PC-9 (cell line): ENCODE data around the gene MSH5. TPM values are rescaled to one million over a fixed set of nuclear protein-coding genes. Genes with fewer than 3 reads are reported as not detected.
"Not testable (repeated sequence)": the region's sequence is repeated elsewhere in the genome, so short reads cannot be mapped to it uniquely, and the experiment has no call there.

Experiments used
- BruUV-seq: library from RNA; stranded (reverse); fragments of 400-500 nt; replicated peaks from 2 replicates; lab custom pipeline; 2021; lab: Mats Ljungman, UMichigan
- CTCF ChIA-PET: fragments of 300-600 bp; sonication (Branson Sonifier 250); formaldehyde crosslinking; loops from one replicate; lab custom pipeline; 2022; ENCODE audit warnings: antibody characterized with exemption; lab: Charles Lee
- POLR2A ChIA-PET: fragments of 300-600 bp; sonication (Branson Sonifier 250); formaldehyde crosslinking; loops from one replicate; lab custom pipeline; 2022; ENCODE audit warnings: antibody characterized with exemption; ENCODE audit not compliant: unreplicated experiment; lab: Charles Lee
- DNase-seq, 2 experiments: peaks; one replicate each; pipeline versions ENCODE4 v3.0.0 to v3.0.0-alpha.2; 2015 to 2022; ENCODE audit warnings: mixed read lengths in 1 of 2
- H2AFZ ChIP-seq: fragments of 200-600 bp; sonication (generic); 2 replicates; pipeline ENCODE4 v1.8.1; 2017; ENCODE audit warnings: antibody characterized with exemption
- H3F3A ChIP-seq: fragments of 200-600 bp; sonication (generic); 2 replicates; pipeline ENCODE4 v1.8.1; 2017; ENCODE audit warnings: antibody characterized with exemption, mild to moderate bottlenecking, low read depth; ENCODE audit not compliant: insufficient read depth
- H3K27ac ChIP-seq: fragments of 200-600 bp; sonication (generic); 2 replicates; pipeline ENCODE4 v1.6.1; 2016; ENCODE audit warnings: mixed run types
- H3K27me3 ChIP-seq: fragments of 200-600 bp; sonication (generic); 2 replicates; pipeline ENCODE4 v1.6.1; 2016; ENCODE audit warnings: low read depth, mixed run types; ENCODE audit not compliant: insufficient read depth
- H3K36me3 ChIP-seq: fragments of 200-600 bp; sonication (generic); 2 replicates; pipeline ENCODE4 v1.6.1; 2016; ENCODE audit warnings: low read depth, mixed run types
- H3K4me1 ChIP-seq: fragments of 200-600 bp; sonication (generic); replicated peaks from 2 replicates; pipeline ENCODE4 v1.6.1; 2016; ENCODE audit warnings: mixed run types; ENCODE audit not compliant: insufficient read depth
- H3K4me2 ChIP-seq: fragments of 200-600 bp; sonication (generic); 2 replicates; pipeline ENCODE4 v1.6.1; 2017; ENCODE audit warnings: mixed run types
- H3K4me3 ChIP-seq: fragments of 200-600 bp; sonication (generic); 2 replicates; pipeline ENCODE4 v1.6.1; 2016; ENCODE audit warnings: mixed run types
- H3K79me2 ChIP-seq: fragments of 200-600 bp; sonication (generic); 2 replicates; pipeline ENCODE4 v1.6.1; 2017; ENCODE audit warnings: low read depth, mixed run types
- H3K9me2 ChIP-seq: fragments of 200-600 bp; sonication (generic); 2 replicates; pipeline ENCODE4 v1.8.1; 2017; ENCODE audit warnings: mild to moderate bottlenecking; ENCODE audit not compliant: insufficient read depth
- H3K9me3 ChIP-seq: fragments of 200-600 bp; sonication (generic); 2 replicates; pipeline ENCODE4 v1.8.1; 2016; ENCODE audit warnings: low read depth; ENCODE audit not compliant: insufficient read depth
- H4K20me1 ChIP-seq: fragments of 200-600 bp; sonication (generic); 2 replicates; pipeline ENCODE4 v1.8.1; 2017; ENCODE audit not compliant: insufficient read depth
- EZH2 ChIP-seq: fragments of 200-600 bp; sonication (generic); IDR thresholded peaks from 2 replicates; pipeline ENCODE4 v1.8.0; 2017; ENCODE audit warnings: antibody characterized with exemption, low read depth
- intact Hi-C: fragments of 100-400 bp; cut with micrococcal nuclease; formaldehyde crosslinking; loops from one replicate; pipeline ENCODE4 v1.10.0; 2022; ENCODE audit not compliant: unreplicated experiment
- total RNA-seq: library from RNA; stranded (reverse); gene quantifications from 2 replicates; pipeline ENCODE4 v1.2.3, GENCODE V29; 2021
- TF ChIP-seq, protein P1 (sequence below): fragments of 200-600 bp; sonication (generic); conservative IDR thresholded peaks from 2 replicates; pipeline ENCODE4 v1.6.1; 2017; ENCODE audit warnings: mixed run types, antibody characterized with exemption, mild to moderate bottlenecking, moderate library complexity

Gene MSH5
- total RNA-seq, 1 experiment from 2014 or later: 50.0 TPM

DNA sequence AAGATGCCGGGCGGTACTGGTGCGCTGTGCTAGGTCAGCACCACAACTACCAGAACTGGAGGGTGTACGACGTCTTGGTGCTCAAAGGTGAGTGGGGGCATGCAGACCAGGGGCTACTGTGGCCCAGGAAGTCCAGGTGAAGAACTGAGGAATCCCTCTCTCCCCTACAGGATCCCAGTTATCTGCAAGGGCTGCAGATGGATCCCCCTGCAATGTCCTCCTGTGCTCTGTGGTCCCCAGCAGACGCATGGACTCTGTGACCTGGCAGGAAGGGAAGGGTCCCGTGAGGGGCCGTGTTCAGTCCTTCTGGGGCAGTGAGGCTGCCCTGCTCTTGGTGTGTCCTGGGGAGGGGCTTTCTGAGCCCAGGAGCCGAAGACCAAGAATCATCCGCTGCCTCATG is 32.1 kb upstream of the MSH5 start:
- Histone ChIP-seq H3K9me3 (no peaks in the 10 kb centered on the region), H2AFZ (no peak overlapping the region), H3K4me1 (peaks cover 6% of the 10 kb centered on the region; the same call in 1 of the 2 replicates), H3K79me2 (peaks cover under 1% of the 10 kb centered on the region; the same call in 1 of the 2 replicates), H3K4me3 (no peak overlapping the region), H3K4me2 (no peak overlapping the region), H3K27ac (no peak overlapping the region), H3F3A (no peaks in the 10 kb centered on the region), H3K36me3 (no peaks in the 10 kb centered on the region), H4K20me1 (no peaks in the 10 kb centered on the region), H3K27me3 (no peaks in the 10 kb centered on the region), H3K9me2 (no peaks in the 10 kb centered on the region)
- no peak for DNase-seq
- BruUV-seq: no TSS peak
- POLR2A ChIA-PET: no interaction called here
- intact Hi-C loops: no loop called here
- CTCF ChIA-PET: no interaction called here
- TF ChIP-seq, protein P1, sequence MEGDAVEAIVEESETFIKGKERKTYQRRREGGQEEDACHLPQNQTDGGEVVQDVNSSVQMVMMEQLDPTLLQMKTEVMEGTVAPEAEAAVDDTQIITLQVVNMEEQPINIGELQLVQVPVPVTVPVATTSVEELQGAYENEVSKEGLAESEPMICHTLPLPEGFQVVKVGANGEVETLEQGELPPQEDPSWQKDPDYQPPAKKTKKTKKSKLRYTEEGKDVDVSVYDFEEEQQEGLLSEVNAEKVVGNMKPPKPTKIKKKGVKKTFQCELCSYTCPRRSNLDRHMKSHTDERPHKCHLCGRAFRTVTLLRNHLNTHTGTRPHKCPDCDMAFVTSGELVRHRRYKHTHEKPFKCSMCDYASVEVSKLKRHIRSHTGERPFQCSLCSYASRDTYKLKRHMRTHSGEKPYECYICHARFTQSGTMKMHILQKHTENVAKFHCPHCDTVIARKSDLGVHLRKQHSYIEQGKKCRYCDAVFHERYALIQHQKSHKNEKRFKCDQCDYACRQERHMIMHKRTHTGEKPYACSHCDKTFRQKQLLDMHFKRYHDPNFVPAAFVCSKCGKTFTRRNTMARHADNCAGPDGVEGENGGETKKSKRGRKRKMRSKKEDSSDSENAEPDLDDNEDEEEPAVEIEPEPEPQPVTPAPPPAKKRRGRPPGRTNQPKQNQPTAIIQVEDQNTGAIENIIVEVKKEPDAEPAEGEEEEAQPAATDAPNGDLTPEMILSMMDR: no peak
- TF ChIP-seq EZH2: no peak

DNA sequence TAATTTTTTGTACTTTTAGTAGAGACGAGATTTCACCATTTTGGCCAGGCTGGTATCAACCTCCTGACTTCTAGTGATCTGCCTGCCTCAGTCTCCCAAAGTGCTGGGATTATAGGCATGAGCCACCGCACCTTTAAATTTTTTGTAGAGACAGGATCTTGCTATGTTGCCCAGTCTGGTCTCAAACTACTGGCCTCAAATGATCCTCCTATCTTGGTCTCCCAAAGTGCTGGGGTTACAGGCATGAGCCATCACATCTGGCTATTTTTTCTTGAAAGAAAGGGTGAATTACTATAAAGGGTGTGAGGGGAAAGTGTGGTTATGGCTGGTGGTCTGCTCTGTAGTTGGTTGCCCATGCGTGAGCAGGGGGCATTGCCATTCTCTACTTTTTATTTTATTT is 31.6 kb upstream of the MSH5 start:
- Histone ChIP-seq H3K9me2 (no peaks in the 10 kb centered on the region), H3K27ac (no peak overlapping the region), H3K27me3 (no peaks in the 10 kb centered on the region), H3F3A (no peaks in the 10 kb centered on the region), H3K9me3 (no peaks in the 10 kb centered on the region), H3K4me1 (peaks cover 6% of the 10 kb centered on the region; the same call in 1 of the 2 replicates), H2AFZ (no peak overlapping the region), H3K4me2 (no peak overlapping the region), H4K20me1 (no peaks in the 10 kb centered on the region), H3K79me2 (no peaks in the 10 kb centered on the region), H3K36me3 (no peaks in the 10 kb centered on the region), H3K4me3 (no peak overlapping the region)
- POLR2A ChIA-PET: no interaction called here
- no peak for TF ChIP-seq EZH2
- TF ChIP-seq, protein P1: no peak
- DNase-seq: no peak
- CTCF ChIA-PET: no interaction called here
- intact Hi-C loops: no loop called here
- BruUV-seq: no TSS peak

DNA sequence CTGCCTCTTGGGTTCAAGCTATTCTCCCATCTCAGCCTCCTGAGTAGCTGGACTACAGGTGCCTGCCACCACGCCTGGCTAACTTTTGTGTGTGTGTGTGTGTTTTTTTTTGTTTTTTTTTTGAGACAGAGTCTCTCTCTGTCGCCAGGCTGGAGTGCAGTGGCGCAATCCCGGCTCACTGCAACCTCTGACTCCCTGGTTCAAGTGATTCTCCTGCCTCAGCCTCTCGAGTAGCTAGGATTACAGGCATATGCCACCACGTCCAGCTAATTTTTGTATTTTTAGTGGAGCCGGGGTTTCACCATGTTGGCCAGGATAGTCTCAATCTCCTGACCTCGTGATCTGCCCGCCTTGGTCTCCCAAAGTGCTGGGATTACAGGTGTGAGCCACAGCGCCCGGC is 30.6 kb upstream of the MSH5 start:
- H3K4me2 ChIP-seq, H3K4me1 ChIP-seq, H3K79me2 ChIP-seq, DNase-seq, CTCF ChIA-PET, H4K20me1 ChIP-seq, H3K4me3 ChIP-seq, H3K36me3 ChIP-seq, H3K9me2 ChIP-seq, intact Hi-C loops, H2AFZ ChIP-seq, BruUV-seq, H3K27ac ChIP-seq, H3K9me3 ChIP-seq, POLR2A ChIA-PET, H3K27me3 ChIP-seq, H3F3A ChIP-seq: not testable (repeated sequence)
